B cell (primary cell): ENCODE data around the gene CALN1. TPM values are rescaled to one million over a fixed set of nuclear protein-coding genes. Genes with fewer than 3 reads are reported as not detected.

Experiments
- ATAC-seq: fragments of 200-7000 bp; cut with Tn5 transposase; one replicate; pipeline ENCODE4 v1.10.0; 2021; ENCODE audit warnings: low read depth, mild to moderate bottlenecking, moderate number of reproducible peaks, moderate library complexity
- CTCF ChIA-PET: fragments of 350-600 bp; sonication (Branson Sonifier 250); formaldehyde crosslinking; loops from one replicate; lab custom pipeline; 2021; ENCODE audit warnings: antibody characterized with exemption, inconsistent platforms; lab: Charles Lee
- POLR2A ChIA-PET: fragments of 350-600 bp; sonication (Branson Sonifier 250); formaldehyde crosslinking; loops from one replicate; lab custom pipeline; 2021; ENCODE audit warnings: antibody characterized with exemption; lab: Charles Lee
- DNase-seq: peaks from one replicate; pipeline ENCODE4 v3.0.0; 2013
- H2AFZ ChIP-seq: 2 replicates; pipeline ENCODE4 v1.6.1; 2012; ENCODE audit warnings: mild to moderate bottlenecking, low read depth, low read length; ENCODE audit not compliant: insufficient read depth, poor library complexity, severe bottlenecking
- H3K27ac ChIP-seq, 2 donors: 1 replicate in 1 of 2; 2 replicates in 1 of 2; pipeline ENCODE4 v1.5.1; 2012 to 2013; ENCODE audit warnings: low read length in 2 of 2, mild to moderate bottlenecking in 2 of 2, moderate library complexity in 1 of 2
- H3K27me3 ChIP-seq, 4 experiments: fragments of 200-600 bp in 1 of 4; sonication (generic) in 1 of 4; replicated peaks in 1 of 4; 1 replicate in 2 of 4; 2 replicates in 2 of 4; pipeline versions ENCODE4 v1.6.1 to v1.7.0; 2013 to 2016; ENCODE audit warnings: low read length in 3 of 4, mild to moderate bottlenecking in 2 of 4, mixed read lengths in 1 of 4, moderate library complexity in 1 of 4; ENCODE audit not compliant: insufficient read depth in 4 of 4, control insufficient read depth in 3 of 4; ENCODE audit errors: control extremely low read depth in 1 of 4
- H3K36me3 ChIP-seq, 2 experiments: replicated peaks in 1 of 2; 1 replicate in 1 of 2; 2 replicates in 1 of 2; pipeline versions ENCODE4 v1.6.1 to v1.7.1; 2013; ENCODE audit warnings: low read length in 1 of 2; ENCODE audit not compliant: insufficient read depth in 2 of 2, control insufficient read depth in 1 of 2; ENCODE audit errors: control extremely low read depth in 1 of 2, extremely low read depth in 1 of 2
- H3K4me1 ChIP-seq, 2 donors: fragments of 200-600 bp in 1 of 2; sonication (generic) in 1 of 2; 1 replicate in 1 of 2; 2 replicates in 1 of 2; pipeline versions ENCODE4 v1.5.1 to v1.6.1; 2013 to 2017; ENCODE audit warnings: low read length in 2 of 2; ENCODE audit not compliant: control insufficient read depth in 2 of 2, insufficient read depth in 2 of 2
- H3K4me2 ChIP-seq: replicated peaks from 2 replicates; pipeline ENCODE3; 2012; ENCODE audit warnings: mild to moderate bottlenecking, low read depth, low read length; ENCODE audit not compliant: poor library complexity, severe bottlenecking
- H3K4me3 ChIP-seq, 5 experiments: fragments of 200-600 bp in 1 of 5; sonication (generic) in 1 of 5; 1 replicate in 3 of 5; 2 replicates in 2 of 5; pipeline versions ENCODE4 v1.5.1 to v1.7.0; 2011 to 2016; ENCODE audit warnings: low read length in 4 of 5, mild to moderate bottlenecking in 4 of 5, low read depth in 2 of 5, control low read depth in 1 of 5, moderate library complexity in 1 of 5; ENCODE audit not compliant: insufficient read depth in 1 of 5; ENCODE audit errors: control extremely low read depth in 1 of 5, extremely low read depth in 1 of 5
- H3K79me2 ChIP-seq: fragments of 200-600 bp; sonication (generic); one replicate; pipeline ENCODE4 v1.6.0; 2016; ENCODE audit warnings: low read length; ENCODE audit not compliant: control insufficient read depth, insufficient read depth
- H3K9ac ChIP-seq: fragments of 200-600 bp; sonication (generic); 2 replicates; pipeline ENCODE4 v1.6.1; 2017; ENCODE audit warnings: mild to moderate bottlenecking, low read length, moderate library complexity
- H3K9me3 ChIP-seq, 3 donors: one replicate each; pipeline versions ENCODE4 v1.6.1 to v1.7.1; 2013; ENCODE audit warnings: low read length in 2 of 3; ENCODE audit not compliant: control insufficient read depth in 2 of 3, insufficient read depth in 1 of 3; ENCODE audit errors: control extremely low read depth in 1 of 3
- H4K20me1 ChIP-seq: 2 replicates; pipeline ENCODE4 v1.6.0; 2012; ENCODE audit warnings: mild to moderate bottlenecking, low read length; ENCODE audit not compliant: insufficient read depth, control insufficient read depth, poor library complexity, severe bottlenecking
- H3K27ac Mint-ChIP-seq: one replicate; pipeline ENCODE4 v1.8.0; 2021; ENCODE audit warnings: mixed read lengths
- H3K27me3 Mint-ChIP-seq: one replicate; pipeline ENCODE4 v1.8.0; 2021; ENCODE audit warnings: mixed read lengths
- H3K4me1 Mint-ChIP-seq: one replicate; pipeline ENCODE4 v1.8.0; 2021; ENCODE audit warnings: mixed read lengths
- H3K4me3 Mint-ChIP-seq: one replicate; pipeline ENCODE4 v1.8.0; 2021; ENCODE audit warnings: mixed read lengths
- H3K9me3 Mint-ChIP-seq: one replicate; pipeline ENCODE4 v1.8.0; 2022; ENCODE audit warnings: mixed read lengths; ENCODE audit not compliant: insufficient read depth
- EZH2 ChIP-seq: IDR thresholded peaks from 2 replicates; pipeline ENCODE4 v1.6.1; 2012; ENCODE audit warnings: borderline replicate concordance, low read depth, mild to moderate bottlenecking, moderate library complexity, low read length; ENCODE audit not compliant: insufficient read depth, poor library complexity, severe bottlenecking
- WGBS: methylation state at CpG from one replicate; pipeline ENCODE4 v1.1.5; 2013; ENCODE audit warnings: missing lambda C conversion rate; ENCODE audit not compliant: insufficient coverage; 5-methylcytosine and 5-hydroxymethylcytosine counted together
- intact Hi-C: fragments of 100-400 bp; cut with micrococcal nuclease; formaldehyde crosslinking; loops from one replicate; pipeline ENCODE4 v1.10.0; 2022
- polyA plus RNA-seq: library from polyadenylated mRNA; depleted of rRNA; stranded (reverse); fragments of >200 nt; gene quantifications from 2 replicates; pipeline ENCODE4 v1.2.3, GENCODE V29; 2012
- total RNA-seq, 2 donors: library from RNA; stranded (reverse); fragments of 120-200 nt in 1 of 2; gene quantifications; 1 replicate in 1 of 2; 2 replicates in 1 of 2; pipeline versions ENCODE4 v1.2.3 to v1.2.4, GENCODE V29; 2013 to 2022
- TF ChIP-seq, protein P1 (sequence below): fragments of 200-600 bp; IDR thresholded peaks from one replicate; pipeline ENCODE4 v1.8.0; 2022; ENCODE audit warnings: antibody characterized with exemption, mild to moderate bottlenecking

The CALN1 gene
- total and polyA plus RNA-seq, 2 donors (not counting 1 experiment from before 2014, with no cell fraction given): not detected

GRCh38 chr7:72416846-72417245 is 4.7 kb upstream of the CALN1 start:
- no peak overlapping the region for H3K4me3 ChIP-seq
- POLR2A ChIA-PET: no interaction called here
- H3K79me2 ChIP-seq: no peaks in the 10 kb centered on the region
- intact Hi-C loops: no loop called here
- no peaks in the 10 kb centered on the region for H3K4me1 Mint-ChIP-seq
- no peak overlapping the region for H3K4me3 Mint-ChIP-seq
- H3K27ac Mint-ChIP-seq: no peak overlapping the region
- H3K27me3 Mint-ChIP-seq: no peaks in the 10 kb centered on the region
- H3K4me1 ChIP-seq: no peaks in the 10 kb centered on the region
- H2AFZ ChIP-seq: no peak overlapping the region
- CTCF ChIA-PET: no interaction called here
- H4K20me1 ChIP-seq: no peaks in the 10 kb centered on the region
- no peak for ATAC-seq
- no peak overlapping the region for H3K27ac ChIP-seq
- no peaks in the 10 kb centered on the region for H3K27me3 ChIP-seq
- 95% methylated on average over 8 of the region's 8 CpGs for WGBS
- no peaks in the 10 kb centered on the region for H3K36me3 ChIP-seq
- H3K9me3 Mint-ChIP-seq: peaks cover 4% of the 10 kb centered on the region
- H3K4me2 ChIP-seq: no peak overlapping the region
- peaks cover 0 to 27% (median 0%) of the 10 kb centered on the region in 3 donors for H3K9me3 ChIP-seq
- TF ChIP-seq, protein P1, sequence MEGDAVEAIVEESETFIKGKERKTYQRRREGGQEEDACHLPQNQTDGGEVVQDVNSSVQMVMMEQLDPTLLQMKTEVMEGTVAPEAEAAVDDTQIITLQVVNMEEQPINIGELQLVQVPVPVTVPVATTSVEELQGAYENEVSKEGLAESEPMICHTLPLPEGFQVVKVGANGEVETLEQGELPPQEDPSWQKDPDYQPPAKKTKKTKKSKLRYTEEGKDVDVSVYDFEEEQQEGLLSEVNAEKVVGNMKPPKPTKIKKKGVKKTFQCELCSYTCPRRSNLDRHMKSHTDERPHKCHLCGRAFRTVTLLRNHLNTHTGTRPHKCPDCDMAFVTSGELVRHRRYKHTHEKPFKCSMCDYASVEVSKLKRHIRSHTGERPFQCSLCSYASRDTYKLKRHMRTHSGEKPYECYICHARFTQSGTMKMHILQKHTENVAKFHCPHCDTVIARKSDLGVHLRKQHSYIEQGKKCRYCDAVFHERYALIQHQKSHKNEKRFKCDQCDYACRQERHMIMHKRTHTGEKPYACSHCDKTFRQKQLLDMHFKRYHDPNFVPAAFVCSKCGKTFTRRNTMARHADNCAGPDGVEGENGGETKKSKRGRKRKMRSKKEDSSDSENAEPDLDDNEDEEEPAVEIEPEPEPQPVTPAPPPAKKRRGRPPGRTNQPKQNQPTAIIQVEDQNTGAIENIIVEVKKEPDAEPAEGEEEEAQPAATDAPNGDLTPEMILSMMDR: no peak
- TF ChIP-seq EZH2: no peak
- H3K9ac ChIP-seq: no peak overlapping the region
- no peak for DNase-seq

GRCh38 chr7:72415586-72415985 is 3.4 kb upstream of the CALN1 start:
- Mint-ChIP-seq H3K4me1 (no peaks in the 10 kb centered on the region), H3K27me3 (no peaks in the 10 kb centered on the region), H3K27ac (no peak overlapping the region), H3K4me3 (no peak overlapping the region), H3K9me3 (no peaks in the 10 kb centered on the region)
- Histone ChIP-seq H3K36me3 (no peaks in the 10 kb centered on the region), H3K4me2 (no peak overlapping the region), H3K27me3 (no peaks in the 10 kb centered on the region), H3K4me1 (no peaks in the 10 kb centered on the region), H3K4me3 (no peak overlapping the region), H3K9me3 (peaks cover 0 to 29% (median 0%) of the 10 kb centered on the region in 3 donors), H3K79me2 (no peaks in the 10 kb centered on the region), H3K9ac (no peak overlapping the region), H4K20me1 (no peaks in the 10 kb centered on the region), H3K27ac (no peak overlapping the region), H2AFZ (no peak overlapping the region)
- no peak for TF ChIP-seq EZH2
- TF ChIP-seq, protein P1: no peak
- intact Hi-C loops: no loop called here
- ChIA-PET POLR2A (no interaction called here), CTCF (no interaction called here)
- ATAC-seq (no peak), DNase-seq (no peak)
- WGBS: 96% methylated on average over 11 of the region's 11 CpGs
